Activated T-helper 2 cell treated with anti-CD3 and anti-CD28 coated beads, Interferon-gamma antibody, Interleukin-2, Interleukin-4, amounts not matched to agents 10 μg/mL and 5 μg/mL and 100 μg/mL, durations not matched to agents 14 hours and 24 hours and 36 hours (primary cell): ENCODE measurements around the gene DLGAP4. TPM values are rescaled to one million over a fixed set of nuclear protein-coding genes. Genes with fewer than 3 reads are reported as not detected.
A peak's percentile ranks its signal among the peaks of the same experiment; 100 is the strongest.

Experiments
- DNase-seq: peaks from one replicate; pipeline ENCODE4 v3.0.0; 2021; ENCODE audit warnings: low spot score
- H3K27ac Mint-ChIP-seq: one replicate; pipeline ENCODE4 v1.8.0; 2021; ENCODE audit warnings: mixed read lengths
- H3K27me3 Mint-ChIP-seq: one replicate; pipeline ENCODE4 v1.8.0; 2021; ENCODE audit warnings: low read depth, mixed read lengths
- H3K36me3 Mint-ChIP-seq: one replicate; pipeline ENCODE4 v1.8.0; 2021; ENCODE audit warnings: low read depth, mixed read lengths
- H3K4me1 Mint-ChIP-seq: one replicate; pipeline ENCODE4 v1.8.0; 2021; ENCODE audit warnings: low read depth, mixed read lengths
- H3K4me3 Mint-ChIP-seq: one replicate; pipeline ENCODE4 v1.8.0; 2021; ENCODE audit warnings: low read depth, mild to moderate bottlenecking, moderate library complexity, mixed read lengths
- H3K9me3 Mint-ChIP-seq: one replicate; pipeline ENCODE4 v1.8.0; 2021; ENCODE audit warnings: mixed read lengths
- intact Hi-C: fragments of 100-400 bp; cut with micrococcal nuclease; formaldehyde crosslinking; loops from one replicate; pipeline ENCODE4 v1.15.1; 2023
- total RNA-seq: library from RNA; stranded (reverse); gene quantifications from 2 replicates; pipeline ENCODE4 v1.2.3, GENCODE V29; 2022

Gene DLGAP4
- total RNA-seq, 1 donor from 2014 or later: 37.4 TPM

DNA sequence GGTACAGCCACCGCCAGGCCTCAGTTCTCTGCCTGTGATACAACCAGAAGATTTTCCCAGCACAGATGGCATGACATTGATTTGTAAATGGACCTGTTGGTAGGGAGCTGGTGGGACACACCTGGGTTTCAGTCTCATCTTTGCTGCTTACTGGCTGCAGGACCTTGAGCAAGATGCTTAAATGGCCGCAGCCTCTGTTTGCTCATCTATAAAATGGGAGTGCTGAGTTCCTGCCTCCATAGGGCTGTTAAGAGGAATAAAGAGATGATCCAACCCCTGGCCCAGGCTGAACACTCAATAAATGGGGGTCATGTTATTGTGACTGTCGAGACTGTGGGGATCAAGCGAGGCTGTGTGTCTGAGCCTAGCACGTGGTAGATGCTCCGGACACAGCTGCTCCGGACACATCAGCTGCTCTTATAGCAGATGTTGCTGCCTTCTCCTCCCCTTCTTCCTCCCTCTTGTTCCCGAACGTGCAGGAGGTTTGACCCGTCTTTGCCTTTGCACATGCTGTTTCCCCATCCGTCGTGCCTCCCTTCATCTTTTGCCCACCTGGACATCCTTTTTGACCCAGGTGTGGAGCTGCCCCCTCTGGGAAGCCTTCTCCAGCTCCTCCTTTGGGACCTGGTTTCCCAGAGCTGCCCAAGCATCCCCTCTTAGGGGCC, 29.2 kb downstream of the DLGAP4 start:
- intact Hi-C loops: no loop called here
- no peak overlapping the region for H3K4me3 Mint-ChIP-seq
- no peak overlapping the region for H3K27ac Mint-ChIP-seq
- H3K36me3 Mint-ChIP-seq: no peaks in the 10 kb centered on the region
- no peaks in the 10 kb centered on the region for H3K9me3 Mint-ChIP-seq
- H3K4me1 Mint-ChIP-seq: no peaks in the 10 kb centered on the region
- peaks cover 8% of the 10 kb centered on the region for H3K27me3 Mint-ChIP-seq
- no peak for DNase-seq

- H3K4me1 Mint-ChIP-seq: no peaks in the 10 kb centered on the region
- peaks cover 8% of the 10 kb centered on the region for H3K27me3 Mint-ChIP-seq
- no peaks in the 10 kb centered on the region for H3K36me3 Mint-ChIP-seq
- intact Hi-C loops: no loop called here
- no peak for DNase-seq
- no peaks in the 10 kb centered on the region for H3K9me3 Mint-ChIP-seq
- no peak overlapping the region for H3K27ac Mint-ChIP-seq
- no peak overlapping the region for H3K4me3 Mint-ChIP-seq
Observed at GRCh38 chr20:36336204-36336603, 30.1 kb downstream of the DLGAP4 start.

GRCh38 chr20:36336954-36337704, 31.0 kb downstream of the DLGAP4 start:
- peaks cover 8% of the 10 kb centered on the region for H3K27me3 Mint-ChIP-seq
- H3K9me3 Mint-ChIP-seq: no peaks in the 10 kb centered on the region
- no peak for DNase-seq
- H3K4me3 Mint-ChIP-seq: no peak overlapping the region
- no peaks in the 10 kb centered on the region for H3K4me1 Mint-ChIP-seq
- intact Hi-C loops: no loop called here
- no peaks in the 10 kb centered on the region for H3K36me3 Mint-ChIP-seq
- H3K27ac Mint-ChIP-seq: no peak overlapping the region

- H3K4me1 Mint-ChIP-seq: no peaks in the 10 kb centered on the region
- no peak overlapping the region for H3K27ac Mint-ChIP-seq
- H3K4me3 Mint-ChIP-seq: no peak overlapping the region
- no peaks in the 10 kb centered on the region for H3K36me3 Mint-ChIP-seq
- intact Hi-C loops: no loop called here
- H3K27me3 Mint-ChIP-seq: peaks cover 8% of the 10 kb centered on the region
- DNase-seq: no peak
- no peaks in the 10 kb centered on the region for H3K9me3 Mint-ChIP-seq
Observed at GRCh38 chr20:36337886-36338285, 31.7 kb downstream of the DLGAP4 start.

DNA sequence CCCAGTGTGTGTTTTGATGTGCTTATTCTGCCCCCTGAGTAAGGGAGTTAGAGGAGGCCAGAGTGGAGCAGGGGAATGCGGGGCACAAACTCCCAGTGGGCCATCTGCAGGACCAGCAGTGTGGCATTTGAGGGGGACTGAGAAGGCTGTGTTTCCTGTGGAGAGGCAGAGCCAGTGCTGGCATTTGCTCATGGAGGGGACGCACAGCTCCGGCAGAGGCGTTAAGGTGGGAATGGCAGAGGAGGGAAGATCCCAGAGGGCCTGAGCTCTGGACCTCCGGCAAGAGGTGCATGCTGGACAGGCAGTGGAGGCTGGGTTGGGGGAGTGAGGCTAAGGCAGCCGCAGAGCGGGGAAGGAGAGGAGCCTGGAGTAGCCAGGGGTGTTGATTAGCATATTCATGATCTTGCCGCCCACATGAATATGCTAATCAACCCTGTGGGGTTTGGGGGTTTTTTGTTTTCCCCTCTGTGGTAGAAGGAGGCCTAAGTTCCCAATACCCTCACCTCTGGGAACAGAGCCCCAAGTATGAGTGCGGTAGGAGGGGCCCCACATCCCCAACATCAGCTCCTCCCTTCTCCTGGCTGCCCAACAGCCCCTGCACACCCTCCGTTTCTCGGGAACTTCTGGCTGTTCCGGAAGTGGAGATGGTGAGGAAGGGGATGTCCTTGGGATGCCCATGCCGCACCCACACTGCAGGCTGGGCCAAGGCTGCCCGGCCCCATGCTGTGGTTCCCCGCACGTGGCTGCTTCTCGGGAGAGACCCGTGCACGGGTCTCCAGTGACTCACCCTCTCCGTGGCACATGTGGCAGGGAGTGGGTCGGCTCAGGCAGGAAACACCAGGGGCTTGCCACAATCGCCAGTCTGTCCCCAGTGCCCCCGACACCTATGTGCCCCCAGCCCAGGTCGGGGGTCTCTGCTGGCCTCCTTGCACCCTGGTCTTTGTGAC, 33.8 kb downstream of the DLGAP4 start:
- intact Hi-C loops: no loop called here
- H3K4me3 Mint-ChIP-seq: no peak overlapping the region
- DNase-seq: no peak

GRCh38 chr20:36340593-36340990, 34.5 kb downstream of the DLGAP4 start:
- Mint-ChIP-seq H3K4me1 (no peaks in the 10 kb centered on the region), H3K4me3 (no peak overlapping the region), H3K9me3 (no peaks in the 10 kb centered on the region), H3K27ac (no peak overlapping the region), H3K27me3 (no peaks in the 10 kb centered on the region), H3K36me3 (no peaks in the 10 kb centered on the region)
- no peak for DNase-seq
- intact Hi-C loops: no loop called here

More for the DNA sequence above, 33.8 kb downstream of the DLGAP4 start:
- H3K27me3 Mint-ChIP-seq: peaks cover 2% of the 10 kb centered on the region
- H3K36me3 Mint-ChIP-seq: no peaks in the 10 kb centered on the region
- no peak overlapping the region for H3K27ac Mint-ChIP-seq
- no peaks in the 10 kb centered on the region for H3K4me1 Mint-ChIP-seq
- H3K9me3 Mint-ChIP-seq: no peaks in the 10 kb centered on the region

GRCh38 chr20:36341331-36342020, 35.3 kb downstream of the DLGAP4 start:
- Mint-ChIP-seq H3K4me1 (no peaks in the 10 kb centered on the region), H3K4me3 (no peak overlapping the region), H3K27ac (no peak overlapping the region), H3K27me3 (no peaks in the 10 kb centered on the region), H3K36me3 (no peaks in the 10 kb centered on the region), H3K9me3 (no peaks in the 10 kb centered on the region)
- intact Hi-C loops: no loop called here
- no peak for DNase-seq

DNA sequence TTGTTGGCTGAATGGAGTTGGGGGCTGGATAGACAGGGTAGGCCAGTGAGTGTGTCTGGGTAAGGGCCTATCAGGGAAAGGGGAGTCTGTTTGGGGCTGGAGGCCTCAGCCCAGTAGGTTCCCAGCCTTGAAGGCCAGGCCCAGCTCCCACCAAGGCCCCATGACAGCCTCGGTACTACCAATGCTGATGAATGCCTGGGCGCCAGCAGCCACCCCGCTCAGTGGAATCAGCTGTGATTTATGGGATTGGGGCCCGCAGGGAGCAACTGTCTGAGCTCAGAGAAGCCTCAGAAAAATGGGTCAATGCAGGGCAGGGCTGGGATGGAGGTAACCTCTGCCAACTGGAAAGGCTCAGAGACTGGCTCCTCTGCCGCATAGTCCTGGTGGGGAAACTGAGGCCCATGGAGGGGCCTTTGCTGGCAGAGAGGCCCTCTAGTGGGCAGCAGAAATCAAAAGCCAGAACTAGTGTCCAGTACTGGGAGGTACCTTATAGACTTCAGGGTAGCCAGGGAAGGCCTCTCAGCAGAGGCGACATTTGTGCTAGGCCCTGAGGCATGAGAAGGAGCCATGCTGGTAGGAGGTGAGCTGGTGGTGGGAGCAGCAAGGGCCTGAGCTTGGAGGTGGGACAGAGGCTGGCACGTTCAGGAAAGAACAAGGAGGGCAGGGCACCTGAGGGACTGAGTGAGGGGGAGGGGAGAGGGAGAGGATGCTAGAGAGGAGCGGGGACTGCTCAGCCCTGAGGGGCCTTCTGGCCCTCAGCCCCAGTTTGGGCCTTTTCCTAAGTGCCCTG, 36.4 kb downstream of the DLGAP4 start:
- intact Hi-C loops: no loop called here
- Mint-ChIP-seq H3K36me3 (no peaks in the 10 kb centered on the region), H3K4me1 (no peaks in the 10 kb centered on the region), H3K27me3 (no peaks in the 10 kb centered on the region), H3K9me3 (no peaks in the 10 kb centered on the region), H3K27ac (no peak overlapping the region), H3K4me3 (no peak overlapping the region)
- no peak for DNase-seq

- intact Hi-C loops: no loop called here
- H3K4me1 Mint-ChIP-seq: no peaks in the 10 kb centered on the region
- no peaks in the 10 kb centered on the region for H3K27me3 Mint-ChIP-seq
- H3K4me3 Mint-ChIP-seq: no peak overlapping the region
- H3K27ac Mint-ChIP-seq: no peak overlapping the region
- DNase-seq: no peak
- no peaks in the 10 kb centered on the region for H3K36me3 Mint-ChIP-seq
- no peaks in the 10 kb centered on the region for H3K9me3 Mint-ChIP-seq
Observed at GRCh38 chr20:36343641-36344040, 37.5 kb downstream of the DLGAP4 start.

DNA sequence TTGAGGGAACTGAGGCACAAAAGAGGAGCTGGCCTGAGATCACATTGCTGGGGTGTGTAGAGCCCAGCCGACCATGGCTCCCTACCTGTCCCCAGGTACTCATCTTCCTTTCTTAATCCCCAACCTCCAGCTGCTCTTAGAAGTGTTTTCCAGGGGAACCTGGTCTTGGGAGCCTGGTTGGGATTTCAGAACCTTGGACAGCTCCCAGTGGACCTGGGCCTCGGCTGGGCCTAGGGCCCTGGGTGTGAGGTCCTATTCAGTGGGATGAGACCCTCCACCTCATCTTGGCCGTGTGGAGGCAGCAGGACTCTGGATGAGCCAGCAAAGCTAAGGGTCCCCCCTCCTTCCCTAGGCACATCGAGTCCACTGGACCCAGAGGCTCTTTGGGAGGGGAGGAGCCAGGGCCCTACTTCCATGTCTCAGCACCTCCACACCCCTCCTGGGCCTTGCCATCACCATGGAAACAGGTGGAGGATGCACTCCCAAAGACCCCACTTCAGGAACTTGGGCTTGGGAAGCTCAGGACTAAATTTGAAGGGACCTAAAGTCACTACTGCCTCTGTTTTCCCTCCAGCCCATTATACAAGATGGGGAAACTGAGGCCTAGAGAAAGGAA, 38.5 kb downstream of the DLGAP4 start:
- no peak overlapping the region for H3K4me3 Mint-ChIP-seq
- no peaks in the 10 kb centered on the region for H3K4me1 Mint-ChIP-seq
- peak; percentile 18 for DNase-seq
- H3K27ac Mint-ChIP-seq: no peak overlapping the region
- no peaks in the 10 kb centered on the region for H3K36me3 Mint-ChIP-seq
- H3K9me3 Mint-ChIP-seq: no peaks in the 10 kb centered on the region
- H3K27me3 Mint-ChIP-seq: no peaks in the 10 kb centered on the region
- intact Hi-C loops: no loop called here

- no peak overlapping the region for H3K27ac Mint-ChIP-seq
- H3K27me3 Mint-ChIP-seq: no peaks in the 10 kb centered on the region
- intact Hi-C loops: no loop called here
- H3K4me3 Mint-ChIP-seq: no peak overlapping the region
- DNase-seq: no peak
- no peaks in the 10 kb centered on the region for H3K4me1 Mint-ChIP-seq
- no peaks in the 10 kb centered on the region for H3K36me3 Mint-ChIP-seq
- H3K9me3 Mint-ChIP-seq: no peaks in the 10 kb centered on the region
Observed at GRCh38 chr20:36346256-36346655, 40.1 kb downstream of the DLGAP4 start.
